ENCODE data around the gene MRPS7.

MRPS7 gene

DNA sequence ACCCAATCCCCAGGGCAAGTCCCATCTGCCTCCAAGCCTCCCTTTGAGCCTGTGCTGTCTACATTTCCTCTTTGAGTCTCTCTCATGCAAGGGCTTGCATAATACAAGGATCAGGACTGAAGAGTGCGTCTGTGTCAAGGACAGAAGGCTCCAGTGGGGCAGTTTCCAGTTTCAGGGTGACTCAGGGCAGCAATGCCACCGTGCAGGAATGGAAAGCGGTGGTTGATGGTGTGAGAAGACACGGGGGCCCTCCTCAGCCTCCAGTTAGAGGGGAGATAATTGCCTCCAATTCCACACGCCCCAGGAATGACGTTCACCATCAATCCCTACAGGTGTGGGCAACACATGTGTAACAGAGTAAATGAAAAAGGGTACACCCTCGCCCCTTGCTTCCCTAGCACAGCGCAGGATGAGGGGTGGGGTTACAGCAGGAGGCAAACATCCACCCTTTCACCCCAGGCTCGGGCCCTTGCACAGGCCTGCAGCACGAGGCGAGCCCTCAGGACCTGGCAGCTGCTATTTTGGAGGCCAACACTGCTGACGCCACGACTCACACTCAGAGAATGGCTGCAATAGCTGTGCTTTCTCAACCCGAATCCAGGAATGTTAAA lies 52.4 kb downstream of the MRPS7 start:
- DNase-seq (ENCODE audit: low read depth) = no peak

DNA sequence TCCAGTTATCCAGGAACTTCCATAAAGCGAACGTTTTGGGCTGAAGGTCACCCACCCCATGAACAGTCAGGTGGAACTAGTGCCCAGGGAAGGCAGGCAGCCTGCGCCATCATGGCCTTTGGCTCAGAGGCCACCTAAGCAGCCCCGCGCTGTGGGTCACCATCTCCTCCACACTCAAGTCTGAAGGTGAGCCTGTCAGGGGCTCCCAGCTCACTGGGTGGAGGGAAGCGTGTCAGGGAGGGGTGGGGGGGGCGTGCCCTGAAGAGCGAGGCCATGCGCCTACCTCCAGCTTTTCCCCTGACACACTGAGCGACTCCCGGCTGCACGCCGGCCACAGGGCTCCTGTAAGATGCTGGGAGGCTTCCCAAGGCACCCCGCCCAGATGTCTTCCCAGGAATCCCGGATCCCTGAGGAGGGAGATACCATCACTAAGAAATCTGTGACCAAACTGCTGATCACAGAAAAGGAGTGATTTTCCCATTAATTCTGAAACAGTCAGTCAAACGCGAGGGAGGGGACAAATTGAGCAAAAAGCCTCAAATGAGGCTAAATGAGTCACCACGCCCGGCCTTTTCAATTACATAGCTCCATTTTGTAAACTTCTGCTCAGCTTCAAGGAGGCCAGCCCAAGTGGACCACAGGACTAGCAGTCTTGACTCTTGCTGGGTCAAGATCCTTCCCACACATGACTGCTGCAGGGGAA lies 54.0 kb downstream of the MRPS7 start:
- no peak for DNase-seq (ENCODE audit: low read depth)

Measured in fibroblast of the conjunctiva (primary cell).